CD4-positive, alpha-beta memory T cell (primary cell): Measurements from ENCODE around the gene DDX11. TPM values are rescaled to one million over a fixed set of nuclear protein-coding genes. Genes with fewer than 3 reads are reported as not detected.
A peak's percentile ranks its signal among the peaks of the same experiment; 100 is the strongest.
"Not testable (repeated sequence)": the region's sequence is repeated elsewhere in the genome, so short reads cannot be mapped to it uniquely, and the experiment has no call there.

Experiments used
- CTCF ChIA-PET: fragments of 350-600 bp; sonication (Branson Sonifier 250); formaldehyde crosslinking; loops from one replicate; lab custom pipeline; 2021; ENCODE audit warnings: inconsistent platforms; ENCODE audit not compliant: partially characterized antibody; lab: Charles Lee
- POLR2A ChIA-PET: fragments of 350-600 bp; sonication (Branson Sonifier 250); formaldehyde crosslinking; loops from one replicate; lab custom pipeline; 2021; ENCODE audit not compliant: partially characterized antibody; lab: Charles Lee
- DNase-seq, 5 donors: peaks; one replicate each; pipeline versions ENCODE4 v3.0.0 to v3.0.0-alpha.2; 2020 to 2022; ENCODE audit warnings: mixed read lengths in 1 of 5
- H3K27ac ChIP-seq: one replicate; pipeline ENCODE4 v1.7.0; 2013; ENCODE audit warnings: low read depth, low read length
- H3K27me3 ChIP-seq: 2 replicates; pipeline ENCODE4 v1.7.0; 2013; ENCODE audit warnings: mild to moderate bottlenecking, low read length, moderate library complexity; ENCODE audit not compliant: insufficient read depth
- H3K36me3 ChIP-seq: 2 replicates; pipeline ENCODE4 v1.7.0; 2013; ENCODE audit warnings: mild to moderate bottlenecking, low read length, moderate library complexity; ENCODE audit not compliant: insufficient read depth
- H3K4me1 ChIP-seq: 2 replicates; pipeline ENCODE4 v1.7.0; 2013; ENCODE audit warnings: mild to moderate bottlenecking, low read length, moderate library complexity; ENCODE audit not compliant: insufficient read depth
- H3K4me3 ChIP-seq, 2 donors: one replicate each; pipeline ENCODE4 v1.7.0; 2013; ENCODE audit warnings: low read length in 2 of 2, mild to moderate bottlenecking in 1 of 2
- H3K9me3 ChIP-seq, 2 donors: one replicate each; pipeline ENCODE4 v1.7.0; 2013; ENCODE audit warnings: low read length in 2 of 2, control low read depth in 1 of 2; ENCODE audit not compliant: control insufficient read depth in 1 of 2
- H3K27ac Mint-ChIP-seq, 7 donors: one replicate each; pipeline ENCODE4 v1.8.0; 2020 to 2021; ENCODE audit warnings: mixed read lengths in 7 of 7, mild to moderate bottlenecking in 6 of 7, inconsistent platforms in 3 of 7, moderate library complexity in 3 of 7
- H3K27me3 Mint-ChIP-seq, 2 donors: one replicate each; pipeline ENCODE4 v1.8.0; 2020 to 2021; ENCODE audit warnings: mixed read lengths in 2 of 2
- H3K36me3 Mint-ChIP-seq, 2 donors: one replicate each; pipeline ENCODE4 v1.8.0; 2020 to 2021; ENCODE audit warnings: mixed read lengths in 2 of 2, inconsistent platforms in 1 of 2, mild to moderate bottlenecking in 1 of 2
- H3K4me1 Mint-ChIP-seq, 4 donors: one replicate each; pipeline ENCODE4 v1.8.0; 2020 to 2021; ENCODE audit warnings: mixed read lengths in 4 of 4, mild to moderate bottlenecking in 1 of 4
- H3K4me3 Mint-ChIP-seq, 8 donors: one replicate each; pipeline ENCODE4 v1.8.0; 2020 to 2021; ENCODE audit warnings: mixed read lengths in 8 of 8, mild to moderate bottlenecking in 7 of 8, moderate library complexity in 6 of 8, inconsistent platforms in 3 of 8
- H3K9me3 Mint-ChIP-seq, 8 donors: one replicate each; pipeline ENCODE4 v1.8.0; 2020 to 2021; ENCODE audit warnings: mixed read lengths in 8 of 8, mild to moderate bottlenecking in 5 of 8, inconsistent platforms in 3 of 8, moderate library complexity in 1 of 8
- intact Hi-C: fragments of 100-400 bp; cut with micrococcal nuclease; formaldehyde crosslinking; loops from one replicate; pipeline ENCODE4 v1.15.1; 2023
- polyA plus RNA-seq, 2 donors: library from polyadenylated mRNA; unstranded; fragments of 300-500 nt; fragmentation: Illumina TruSeq; gene quantifications; one replicate each; pipeline ENCODE4 v1.2.3, GENCODE V29; 2021
- total RNA-seq, 2 experiments: library from RNA; stranded (reverse); gene quantifications; one replicate each; pipeline ENCODE4 v1.2.3, GENCODE V29; 2021

Gene DDX11
- total and polyA plus RNA-seq, 4 experiments from 2014 or later = 5.1 to 45.8 (median 29.8) TPM

- Histone ChIP-seq H3K4me1 (peaks cover 24% of the 10 kb centered on the region), H3K4me3 (peak overlapping the region in 1 of 2 donors; percentile 62), H3K27me3 (no peaks in the 10 kb centered on the region), H3K36me3 (no peaks in the 10 kb centered on the region), H3K27ac (no peak overlapping the region), H3K9me3 (no peaks in the 10 kb centered on the region)
- intact Hi-C loops = loop anchor here (5.0 kb wide), 2 partner anchors 154 to 209 kb away; partner anchors contain the start of gene SINHCAF
- peak overlapping the region in 3 of 7 donors; percentile 18 to 65 (median 57) for H3K27ac Mint-ChIP-seq
- ChIA-PET POLR2A (no interaction called here), CTCF (interaction anchor here (1.0 kb wide), 1 partner anchor 153 kb away, joined by 3 read pairs; no protein-coding TSS in a partner anchor)
- DNase-seq = peak; percentile 11 to 71 (median 27)
- no peaks in the 10 kb centered on the region for H3K36me3 Mint-ChIP-seq
- H3K4me1 Mint-ChIP-seq = peaks cover 0 to 35% (median 2%) of the 10 kb centered on the region in 4 donors
- H3K27me3 Mint-ChIP-seq = peaks cover 2 to 27% of the 10 kb centered on the region in 2 donors
- peak overlapping the region; percentile 71 to 88 (median 82) for H3K4me3 Mint-ChIP-seq
- no peaks in the 10 kb centered on the region for H3K9me3 Mint-ChIP-seq
These were observed 44.9 kb downstream of the DDX11 start for GRCh38 chr12:31118347-31119191.

- Histone ChIP-seq H3K4me3 (peak overlapping the region; percentile 36 to 62), H3K4me1 (peaks cover 24% of the 10 kb centered on the region), H3K36me3 (no peaks in the 10 kb centered on the region), H3K27me3 (no peaks in the 10 kb centered on the region), H3K9me3 (no peaks in the 10 kb centered on the region), H3K27ac (no peak overlapping the region)
- Mint-ChIP-seq H3K36me3 (no peaks in the 10 kb centered on the region), H3K4me3 (peak overlapping the region; percentile 25 to 88 (median 82)), H3K27me3 (peaks cover 2 to 25% of the 10 kb centered on the region in 2 donors), H3K27ac (peak overlapping the region in 1 of 7 donors; percentile 65), H3K4me1 (peaks cover 0 to 35% (median 2%) of the 10 kb centered on the region in 4 donors), H3K9me3 (no peaks in the 10 kb centered on the region)
- ChIA-PET POLR2A (no interaction called here), CTCF (interaction anchor here (1.0 kb wide), 1 partner anchor 152 kb away, joined by 3 read pairs; no protein-coding TSS in a partner anchor)
- peak in 1 of 5 donors; percentile 48 for DNase-seq
- intact Hi-C loops = loop anchor here (5.0 kb wide), 2 partner anchors 153 to 208 kb away; partner anchors contain the start of gene SINHCAF
These were observed 45.6 kb downstream of the DDX11 start for GRCh38 chr12:31119192-31119802.

DNA sequence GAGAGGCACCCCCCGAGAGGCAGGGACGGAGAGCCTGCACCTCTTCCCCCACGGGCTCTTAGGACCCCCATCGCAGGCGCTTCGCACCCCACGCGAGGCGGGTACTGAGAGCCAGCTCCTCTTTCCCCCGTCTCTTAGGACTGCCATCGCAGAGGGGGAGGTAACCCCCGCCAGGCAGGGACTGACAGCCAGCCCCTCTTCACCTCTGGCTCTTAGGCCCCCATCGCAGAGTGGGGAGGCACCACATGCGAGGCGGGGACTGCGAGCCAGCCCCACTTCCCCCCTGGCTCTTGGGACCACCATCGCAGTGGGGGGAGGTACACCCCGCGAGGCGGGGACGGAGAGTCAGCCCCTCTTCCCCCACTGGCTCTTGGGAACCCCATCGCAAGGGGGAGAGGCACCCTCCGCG is 46.1 kb downstream of the DDX11 start:
- no peaks in the 10 kb centered on the region for H3K27me3 ChIP-seq
- no peaks in the 10 kb centered on the region for H3K9me3 ChIP-seq
- POLR2A ChIA-PET = no interaction called here
- H3K36me3 ChIP-seq = no peaks in the 10 kb centered on the region
- peak in 1 of 5 donors; percentile 45 for DNase-seq
- Mint-ChIP-seq H3K27ac (no peak overlapping the region), H3K27me3 (peaks cover 0 to 25% of the 10 kb centered on the region in 2 donors), H3K9me3 (no peaks in the 10 kb centered on the region), H3K4me3 (peak overlapping the region in 4 of 8 donors; percentile 25 to 81 (median 68)), H3K4me1 (peaks cover 0 to 35% (median 2%) of the 10 kb centered on the region in 4 donors), H3K36me3 (no peaks in the 10 kb centered on the region)
- peaks cover 24% of the 10 kb centered on the region for H3K4me1 ChIP-seq
- H3K27ac ChIP-seq = no peak overlapping the region
- intact Hi-C loops = loop anchor here (5.0 kb wide), 2 partner anchors 152 to 207 kb away; partner anchors contain the start of gene SINHCAF
- no peak overlapping the region for H3K4me3 ChIP-seq
- CTCF ChIA-PET = no interaction called here

DNA sequence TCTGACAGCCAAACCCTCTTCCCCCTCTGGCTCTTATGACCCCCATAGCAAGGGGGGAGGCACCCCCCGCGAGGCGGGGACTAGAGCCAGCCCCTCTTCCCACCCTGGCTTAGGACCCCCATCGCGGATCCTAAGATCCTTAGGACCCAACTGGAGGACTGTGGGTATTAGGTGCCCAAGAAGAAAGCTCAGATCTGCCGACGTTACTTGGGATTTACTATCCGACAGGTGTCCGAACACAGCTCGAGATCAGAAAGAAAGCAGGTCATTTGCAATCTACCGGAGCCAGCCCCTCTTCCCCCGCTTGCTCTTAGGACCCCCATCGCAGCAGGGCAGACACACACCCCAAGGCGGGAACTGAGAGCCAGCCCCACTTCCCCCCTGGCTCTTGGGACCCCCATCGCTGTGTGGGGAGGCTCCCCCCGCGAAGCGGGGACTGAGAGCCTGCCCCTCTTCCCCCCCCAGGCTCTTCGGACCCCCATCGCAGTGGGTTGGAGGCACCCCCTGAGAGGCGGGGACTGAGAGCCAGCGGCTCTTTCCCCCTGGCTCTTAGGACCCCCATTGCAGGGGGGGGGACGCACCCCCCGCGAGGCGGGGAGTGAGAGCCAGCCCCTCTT is 46.8 kb downstream of the DDX11 start:
- peak overlapping the region in 2 of 8 donors; percentile 70 to 87 for H3K4me3 Mint-ChIP-seq
- no peaks in the 10 kb centered on the region for H3K36me3 Mint-ChIP-seq
- peaks cover 24% of the 10 kb centered on the region for H3K4me1 ChIP-seq
- H3K9me3 ChIP-seq = no peaks in the 10 kb centered on the region
- H3K36me3 ChIP-seq = no peaks in the 10 kb centered on the region
- peak overlapping the region in 1 of 7 donors; percentile 6 for H3K27ac Mint-ChIP-seq
- H3K27me3 ChIP-seq = no peaks in the 10 kb centered on the region
- no peak overlapping the region for H3K4me3 ChIP-seq
- H3K27ac ChIP-seq = no peak overlapping the region
- H3K4me1 Mint-ChIP-seq = peaks cover 0 to 35% (median 2%) of the 10 kb centered on the region in 4 donors
- CTCF ChIA-PET = no interaction called here
- peaks cover 0 to 22% of the 10 kb centered on the region in 2 donors for H3K27me3 Mint-ChIP-seq
- no peaks in the 10 kb centered on the region for H3K9me3 Mint-ChIP-seq
- no peak for DNase-seq
- POLR2A ChIA-PET = no interaction called here
- intact Hi-C loops = no loop called here

DNA sequence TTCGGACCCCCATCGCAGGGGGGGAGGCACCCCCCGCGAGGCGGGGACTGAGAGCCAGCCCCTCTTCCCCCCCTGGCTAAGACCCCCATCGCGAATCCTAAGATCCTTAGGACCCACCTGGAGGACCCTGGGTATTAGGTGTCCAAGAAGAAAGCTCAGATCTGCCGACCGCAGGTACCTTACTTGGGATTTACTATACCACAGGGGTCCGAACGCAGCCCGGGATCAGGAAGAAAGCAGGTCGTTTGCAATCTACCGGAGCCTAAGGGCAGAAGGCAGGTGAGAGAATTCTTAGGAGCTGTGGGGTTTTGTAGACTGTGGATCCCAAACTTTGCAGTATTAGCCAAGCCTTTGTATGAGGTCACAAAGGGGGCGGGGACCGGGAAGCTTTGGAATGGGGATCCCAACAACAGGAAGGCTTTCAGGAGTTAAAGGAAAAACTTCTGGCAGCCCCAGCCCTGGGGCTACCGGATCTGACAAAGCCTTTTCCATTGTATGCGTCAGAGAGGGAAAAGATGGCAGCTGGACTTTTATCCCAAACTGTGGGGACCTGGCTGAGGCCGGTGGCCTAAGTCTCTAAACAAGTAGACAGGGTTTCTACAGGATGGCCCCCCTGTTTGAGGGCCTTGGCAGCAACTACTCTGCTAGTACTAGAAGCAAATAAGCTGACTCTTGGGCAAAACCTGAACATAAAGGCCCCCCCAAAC is 47.5 kb downstream of the DDX11 start:
- peaks cover 24% of the 10 kb centered on the region for H3K4me1 ChIP-seq
- Mint-ChIP-seq H3K4me1 (peaks cover 0 to 35% (median 2%) of the 10 kb centered on the region in 4 donors), H3K4me3 (peak overlapping the region in 1 of 8 donors; percentile 10), H3K27me3 (peaks cover 0 to 20% of the 10 kb centered on the region in 2 donors)
- intact Hi-C loops, H3K36me3 ChIP-seq, H3K4me3 ChIP-seq, H3K27ac ChIP-seq, H3K27me3 ChIP-seq, H3K36me3 Mint-ChIP-seq, CTCF ChIA-PET, POLR2A ChIA-PET, H3K9me3 ChIP-seq, DNase-seq, H3K9me3 Mint-ChIP-seq, H3K27ac Mint-ChIP-seq: not testable (repeated sequence)

- Histone ChIP-seq H3K4me3 (no peak overlapping the region), H3K9me3 (no peaks in the 10 kb centered on the region), H3K27ac (no peak overlapping the region), H3K27me3 (no peaks in the 10 kb centered on the region), H3K4me1 (peaks cover 17% of the 10 kb centered on the region), H3K36me3 (no peaks in the 10 kb centered on the region)
- intact Hi-C loops = no loop called here
- POLR2A ChIA-PET = no interaction called here
- no peak overlapping the region for H3K4me3 Mint-ChIP-seq
- no peaks in the 10 kb centered on the region for H3K36me3 Mint-ChIP-seq
- CTCF ChIA-PET = no interaction called here
- no peak for DNase-seq
- H3K9me3 Mint-ChIP-seq = no peaks in the 10 kb centered on the region
- no peak overlapping the region for H3K27ac Mint-ChIP-seq
- peaks cover 0 to 26% (median 0%) of the 10 kb centered on the region in 4 donors for H3K4me1 Mint-ChIP-seq
- peaks cover 0 to 13% of the 10 kb centered on the region in 2 donors for H3K27me3 Mint-ChIP-seq
These were observed 48.8 kb downstream of the DDX11 start for GRCh38 chr12:31122481-31122880.
